Measurements from ENCODE around the gene TACC2. TPM values are rescaled to one million over a fixed set of nuclear protein-coding genes. Genes with fewer than 3 reads are reported as not detected.

Gene TACC2
- total and polyA plus RNA-seq, 2 donors (not counting 3 experiments of a cell fraction or from before 2014, with no cell fraction given) = 14.4 to 46.2 TPM

- TF ChIP-seq EZH2 (IDR thresholded peaks at IDR 0.05; ENCODE audit: borderline replicate concordance, low read depth, low read length, severe bottlenecking) = no peak
- Histone ChIP-seq H3K4me3 (replicated peaks in 1 of 3; ENCODE audit: insufficient read depth in 1 of 3, low read depth in 1 of 3, low read length in 3 of 3) (no peak overlapping the region), H3K9me3 (replicated peaks; ENCODE audit: control insufficient read depth, insufficient read depth, low read length) (no peaks in the 10 kb centered on the region), H3K4me2 (ENCODE audit: insufficient read depth, low read length) (no peak overlapping the region), H2AFZ (ENCODE audit: low read depth, low read length) (no peak overlapping the region), H3K36me3 (ENCODE audit: control insufficient read depth in 2 of 2, extremely low read depth in 1 of 2, insufficient read depth in 2 of 2, low read length in 2 of 2) (no peaks in the 10 kb centered on the region), H4K20me1 (replicated peaks; ENCODE audit: control insufficient read depth, extremely low read depth, insufficient read depth, low read length) (no peaks in the 10 kb centered on the region), H3K9me1 (replicated peaks; ENCODE audit: control insufficient read depth, extremely low read depth, insufficient read depth, low read length) (no peaks in the 10 kb centered on the region), H3K4me1 (ENCODE audit: control insufficient read depth, extremely low read depth, insufficient read depth, low read length) (peaks cover 2% of the 10 kb centered on the region), H3K79me2 (ENCODE audit: control insufficient read depth, insufficient read depth, low read length) (no peaks in the 10 kb centered on the region), H3K27me3 (ENCODE audit: control insufficient read depth in 2 of 2, insufficient read depth in 2 of 2, low read length in 2 of 2) (no peaks in the 10 kb centered on the region), H3K9ac (replicated peaks; ENCODE audit: extremely low read depth, insufficient read depth, low read length) (no peak overlapping the region), H3K27ac (ENCODE audit: insufficient read depth, low read depth, low read length) (no peak overlapping the region)
- DNase-seq (ENCODE audit: low read depth, low spot score) (no peak), FAIRE-seq (no peak)
- dilution Hi-C loops (cut with MboI; ENCODE audit: extremely low pct_ligation_motif_present, low sequenced_read_pairs) = loop anchor here (25.0 kb wide), 1 partner anchor 154 kb away; no protein-coding TSS in a partner anchor
- intact Hi-C loops (cut with micrococcal nuclease) = no loop called here
- BruUV-seq (replicated peaks) = no TSS peak
- POLR2A ChIA-PET = no interaction called here
- CTCF ChIA-PET = interaction anchor here (4.2 kb wide), 1 partner anchor 16 kb away, joined by 31 read pairs; no protein-coding TSS in a partner anchor
Observed at GRCh38 chr10:122282909-122283308, 293.9 kb downstream of the TACC2 start.

- FAIRE-seq = no peak
- Histone ChIP-seq H4K20me1 (replicated peaks; ENCODE audit: control insufficient read depth, extremely low read depth, insufficient read depth, low read length) (no peaks in the 10 kb centered on the region), H2AFZ (ENCODE audit: low read depth, low read length) (no peak overlapping the region), H3K9ac (replicated peaks; ENCODE audit: extremely low read depth, insufficient read depth, low read length) (no peak overlapping the region), H3K36me3 (ENCODE audit: control insufficient read depth in 2 of 2, extremely low read depth in 1 of 2, insufficient read depth in 2 of 2, low read length in 2 of 2) (no peaks in the 10 kb centered on the region), H3K9me1 (replicated peaks; ENCODE audit: control insufficient read depth, extremely low read depth, insufficient read depth, low read length) (no peaks in the 10 kb centered on the region), H3K4me3 (replicated peaks in 1 of 3; ENCODE audit: insufficient read depth in 1 of 3, low read depth in 1 of 3, low read length in 3 of 3) (no peak overlapping the region), H3K4me2 (ENCODE audit: insufficient read depth, low read length) (no peak overlapping the region), H3K9me3 (replicated peaks; ENCODE audit: control insufficient read depth, insufficient read depth, low read length) (no peaks in the 10 kb centered on the region), H3K4me1 (ENCODE audit: control insufficient read depth, extremely low read depth, insufficient read depth, low read length) (peaks cover 2% of the 10 kb centered on the region), H3K79me2 (ENCODE audit: control insufficient read depth, insufficient read depth, low read length) (no peaks in the 10 kb centered on the region), H3K27me3 (ENCODE audit: control insufficient read depth in 2 of 2, insufficient read depth in 2 of 2, low read length in 2 of 2) (no peaks in the 10 kb centered on the region), H3K27ac (ENCODE audit: insufficient read depth, low read depth, low read length) (no peak overlapping the region)
- BruUV-seq (replicated peaks) = no TSS peak
- dilution Hi-C loops (cut with MboI; ENCODE audit: extremely low pct_ligation_motif_present, low sequenced_read_pairs) = loop anchor here (25.0 kb wide), 1 partner anchor 152 kb away; no protein-coding TSS in a partner anchor
- intact Hi-C loops (cut with micrococcal nuclease) = no loop called here
- ChIA-PET CTCF (interaction anchor here (0.6 to 1.9 kb wide), 4 partner anchors 13 to 1285 kb away, joined by 3 to 8 read pairs (median 6); no protein-coding TSS in a partner anchor), POLR2A (no interaction called here)
- DNase-seq (ENCODE audit: low read depth, low spot score) = no peak
- TF ChIP-seq POLR2A (IDR thresholded peaks at IDR 0.05; ENCODE audit: low read depth, low read length) (no peak), GATA2 (IDR thresholded peaks at IDR 0.05; ENCODE audit: insufficient read depth, insufficient read length, low read depth, low read length) (no peak), EZH2 (IDR thresholded peaks at IDR 0.05; ENCODE audit: borderline replicate concordance, low read depth, low read length, severe bottlenecking) (no peak), CTCF (IDR thresholded peaks at IDR 0.05; ENCODE audit: extremely low read depth in 1 of 2, insufficient read depth in 1 of 2, low read depth in 1 of 2, low read length in 2 of 2) (no peak), JUN (IDR thresholded peaks at IDR 0.05; ENCODE audit: borderline replicate concordance, insufficient read depth, insufficient read length, low read depth) (no peak), POLR2AphosphoS5 (IDR thresholded peaks at IDR 0.05; ENCODE audit: insufficient read depth, low read depth, low read length) (no peak)
Observed at GRCh38 chr10:122285506-122286444, 296.8 kb downstream of the TACC2 start.
